GM21723 (cell line): Measurements from ENCODE around the gene ZCWPW1.
"Not testable (repeated sequence)": the region's sequence is repeated elsewhere in the genome, so short reads cannot be mapped to it uniquely, and the experiment has no call there.

Experiments used
- ATAC-seq: cut with Tn5 transposase; IDR thresholded peaks from one replicate; pipeline ENCODE4 v1.9.1; 2021; ENCODE audit warnings: mild to moderate bottlenecking, moderate library complexity; ENCODE audit not compliant: unreplicated experiment

The ZCWPW1 gene

GRCh38 chr7:100357131-100357561 is 71.4 kb downstream of the ZCWPW1 start:
- no peak for ATAC-seq

GRCh38 chr7:100356416-100357068 is 72.0 kb downstream of the ZCWPW1 start:
- ATAC-seq, result no peak

GRCh38 chr7:100353685-100354330 is 74.7 kb downstream of the ZCWPW1 start:
- no peak for ATAC-seq

DNA sequence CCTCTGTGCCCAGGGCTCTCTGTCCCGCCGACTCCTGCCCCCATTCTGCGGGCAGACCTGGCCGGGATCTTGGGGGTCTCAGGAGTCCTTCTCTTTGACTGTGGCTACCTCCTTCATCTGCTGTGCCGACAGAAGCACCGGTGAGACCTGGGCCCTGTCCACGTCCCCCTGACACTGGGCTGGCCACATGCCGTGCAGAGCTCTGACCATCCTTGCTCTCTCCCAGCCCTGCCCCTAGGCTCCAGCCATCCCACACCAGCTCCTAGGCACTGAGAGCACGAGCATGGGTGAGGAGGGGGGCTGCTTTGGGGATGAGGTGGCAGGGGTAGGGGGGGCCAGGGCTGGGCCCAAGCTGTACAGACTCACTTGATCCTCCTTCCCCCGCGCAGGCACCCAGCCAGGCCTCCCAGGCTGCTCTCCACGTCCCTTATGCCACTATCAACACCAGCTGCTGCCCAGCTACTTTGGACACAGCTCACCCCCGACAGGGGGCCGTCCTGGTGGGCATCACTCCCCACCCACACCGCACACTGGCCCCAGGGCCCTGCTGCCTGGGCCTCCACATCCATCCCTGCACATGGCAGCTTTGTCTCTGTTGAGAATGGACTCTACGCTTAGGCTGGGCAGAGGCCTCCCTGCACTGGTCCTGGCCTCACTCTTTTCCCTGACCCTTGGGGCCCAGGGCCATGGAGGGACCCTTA is 75.4 kb downstream of the ZCWPW1 start:
- no peak for ATAC-seq

DNA sequence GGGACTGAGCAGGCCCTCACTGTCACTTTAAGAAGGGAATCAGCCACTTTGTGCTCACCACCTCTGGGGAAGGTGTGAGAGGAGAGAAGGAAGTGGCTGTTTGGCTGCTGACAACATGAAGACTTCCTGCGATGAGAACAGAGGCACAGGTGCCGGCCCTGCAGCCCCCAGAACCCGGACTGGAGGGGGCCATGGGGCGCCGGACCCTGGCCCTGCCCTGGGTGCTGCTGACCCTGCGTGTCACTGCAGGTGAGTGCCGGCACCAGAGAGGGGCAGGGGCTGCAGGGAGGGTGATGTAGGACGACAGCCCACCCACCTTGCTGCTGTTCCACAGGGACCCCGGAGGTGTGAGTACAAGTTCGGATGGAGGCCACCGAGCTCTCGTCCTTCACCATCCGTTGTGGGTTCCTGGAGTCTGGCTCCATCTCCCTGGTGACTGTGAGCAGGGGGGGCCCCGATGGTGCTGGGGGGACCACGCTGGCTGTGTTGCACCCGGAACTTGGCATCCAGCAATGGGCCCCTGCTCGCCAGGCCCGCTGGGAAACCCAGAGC is 76.2 kb downstream of the ZCWPW1 start:
- ATAC-seq, result not testable (repeated sequence)

- ATAC-seq, result no peak
These were observed 76.8 kb downstream of the ZCWPW1 start for GRCh38 chr7:100351657-100352058.
